ENCODE data around the gene MMP24OS. TPM values are rescaled to one million over a fixed set of nuclear protein-coding genes. Genes with fewer than 3 reads are reported as not detected.
A peak's percentile ranks its signal among the peaks of the same experiment; 100 is the strongest.

MMP24OS gene
- total and polyA plus RNA-seq, 2 of the 4 experiments (the other 2 are of a cell fraction), result 5.9 to 64.9 TPM

DNA sequence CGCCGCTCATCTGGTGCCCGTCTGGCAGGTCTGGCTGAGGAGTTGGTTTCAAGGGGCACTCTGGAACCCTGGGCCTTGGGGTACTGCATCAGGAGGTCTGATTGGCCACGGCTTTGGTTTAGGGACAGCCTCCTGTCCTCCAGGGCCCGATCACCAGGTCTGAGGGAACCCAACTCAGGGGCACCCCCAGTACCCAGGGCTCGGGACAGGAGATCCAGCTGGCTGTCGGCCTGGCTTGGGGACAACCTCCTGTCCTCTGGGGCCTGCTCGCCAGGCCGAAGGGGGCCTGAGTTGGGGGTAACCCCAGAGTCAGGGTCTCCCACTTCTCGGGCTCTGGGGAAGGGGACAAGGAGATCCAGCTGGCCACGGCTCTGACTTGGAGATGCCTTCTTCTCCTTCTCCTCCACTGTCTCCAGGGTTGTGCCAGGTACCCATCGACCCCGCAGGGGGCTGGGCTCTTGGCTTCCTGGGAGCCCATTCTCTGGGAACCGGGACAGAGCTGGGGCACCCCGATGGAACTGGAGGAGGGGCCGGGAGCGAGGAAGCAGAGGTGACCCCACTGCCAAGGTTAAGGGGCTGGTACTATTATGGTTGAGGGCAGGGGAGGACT is 9.1 kb upstream of the MMP24OS start:
- H2AK5ac ChIP-seq (ENCODE audit: low read depth, low read length), result peak overlapping the region; percentile 12; the same call in 1 of the 2 replicates
- H2AK9ac ChIP-seq (replicated peaks; ENCODE audit: low read depth, low read length, poor library complexity), result peak overlapping the region; percentile 85
- intact Hi-C loops (cut with micrococcal nuclease) (no loop called here), dilution Hi-C loops (cut with HindIII; ENCODE audit: low sequenced_read_pairs, unreplicated experiment) (no loop called here), in situ Hi-C loops (cut with MboI; ENCODE audit: low sequenced_read_pairs) (no loop called here)
- H4K5ac ChIP-seq (ENCODE audit: low read depth, low read length), result no peak overlapping the region
- TF ChIP-seq MAZ (IDR thresholded peaks at IDR 0.05; ENCODE audit: borderline replicate concordance, low read depth, low read length), result no peak
- TF ChIP-seq POLR2A (IDR thresholded peaks at IDR 0.05; ENCODE audit: low read depth, low read length), result no peak
- TF ChIP-seq NFE2L2 (IDR thresholded peaks at IDR 0.05; ENCODE audit: low read depth, low read length), result no peak
- TF ChIP-seq, protein P1, sequence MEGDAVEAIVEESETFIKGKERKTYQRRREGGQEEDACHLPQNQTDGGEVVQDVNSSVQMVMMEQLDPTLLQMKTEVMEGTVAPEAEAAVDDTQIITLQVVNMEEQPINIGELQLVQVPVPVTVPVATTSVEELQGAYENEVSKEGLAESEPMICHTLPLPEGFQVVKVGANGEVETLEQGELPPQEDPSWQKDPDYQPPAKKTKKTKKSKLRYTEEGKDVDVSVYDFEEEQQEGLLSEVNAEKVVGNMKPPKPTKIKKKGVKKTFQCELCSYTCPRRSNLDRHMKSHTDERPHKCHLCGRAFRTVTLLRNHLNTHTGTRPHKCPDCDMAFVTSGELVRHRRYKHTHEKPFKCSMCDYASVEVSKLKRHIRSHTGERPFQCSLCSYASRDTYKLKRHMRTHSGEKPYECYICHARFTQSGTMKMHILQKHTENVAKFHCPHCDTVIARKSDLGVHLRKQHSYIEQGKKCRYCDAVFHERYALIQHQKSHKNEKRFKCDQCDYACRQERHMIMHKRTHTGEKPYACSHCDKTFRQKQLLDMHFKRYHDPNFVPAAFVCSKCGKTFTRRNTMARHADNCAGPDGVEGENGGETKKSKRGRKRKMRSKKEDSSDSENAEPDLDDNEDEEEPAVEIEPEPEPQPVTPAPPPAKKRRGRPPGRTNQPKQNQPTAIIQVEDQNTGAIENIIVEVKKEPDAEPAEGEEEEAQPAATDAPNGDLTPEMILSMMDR (conservative IDR thresholded peaks at IDR 0.05; ENCODE audit: low read depth, low read length), result no peak
- no peak for TF ChIP-seq CEBPB (IDR thresholded peaks at IDR 0.05; ENCODE audit: low read depth, low read length)
- TF ChIP-seq, protein P2, sequence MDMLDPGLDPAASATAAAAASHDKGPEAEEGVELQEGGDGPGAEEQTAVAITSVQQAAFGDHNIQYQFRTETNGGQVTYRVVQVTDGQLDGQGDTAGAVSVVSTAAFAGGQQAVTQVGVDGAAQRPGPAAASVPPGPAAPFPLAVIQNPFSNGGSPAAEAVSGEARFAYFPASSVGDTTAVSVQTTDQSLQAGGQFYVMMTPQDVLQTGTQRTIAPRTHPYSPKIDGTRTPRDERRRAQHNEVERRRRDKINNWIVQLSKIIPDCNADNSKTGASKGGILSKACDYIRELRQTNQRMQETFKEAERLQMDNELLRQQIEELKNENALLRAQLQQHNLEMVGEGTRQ (IDR thresholded peaks at IDR 0.05; ENCODE audit: low read depth, low read length), result no peak
- no peak for TF ChIP-seq CHD1 (IDR thresholded peaks at IDR 0.05; ENCODE audit: low read depth, low read length)
- TF ChIP-seq MAFK (IDR thresholded peaks at IDR 0.05; ENCODE audit: low read depth, low read length), result no peak
- no peak for TF ChIP-seq FOS (IDR thresholded peaks at IDR 0.05; ENCODE audit: low read depth, low read length)
- no peak for TF ChIP-seq RAD21 (IDR thresholded peaks at IDR 0.05; ENCODE audit: low read length)
- TF ChIP-seq, protein P3, sequence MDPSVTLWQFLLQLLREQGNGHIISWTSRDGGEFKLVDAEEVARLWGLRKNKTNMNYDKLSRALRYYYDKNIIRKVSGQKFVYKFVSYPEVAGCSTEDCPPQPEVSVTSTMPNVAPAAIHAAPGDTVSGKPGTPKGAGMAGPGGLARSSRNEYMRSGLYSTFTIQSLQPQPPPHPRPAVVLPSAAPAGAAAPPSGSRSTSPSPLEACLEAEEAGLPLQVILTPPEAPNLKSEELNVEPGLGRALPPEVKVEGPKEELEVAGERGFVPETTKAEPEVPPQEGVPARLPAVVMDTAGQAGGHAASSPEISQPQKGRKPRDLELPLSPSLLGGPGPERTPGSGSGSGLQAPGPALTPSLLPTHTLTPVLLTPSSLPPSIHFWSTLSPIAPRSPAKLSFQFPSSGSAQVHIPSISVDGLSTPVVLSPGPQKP (IDR thresholded peaks at IDR 0.05; ENCODE audit: borderline replicate concordance, low read depth, low read length), result no peak
- H2BK15ac ChIP-seq (ENCODE audit: low read depth, low read length), result no peak overlapping the region
- H3K27ac ChIP-seq (ENCODE audit: insufficient read depth, low read length), result no peak overlapping the region
- H3K56ac ChIP-seq (ENCODE audit: extremely low read depth, insufficient read depth, low read length), result no peak overlapping the region
- no peak overlapping the region for H4K91ac ChIP-seq (ENCODE audit: insufficient read depth, low read depth, low read length)
- no peak overlapping the region for H3K9ac ChIP-seq (ENCODE audit: low read depth, low read length)
- no peak overlapping the region for H2BK20ac ChIP-seq (ENCODE audit: low read depth, low read length)
- peaks cover 9% of the 10 kb centered on the region for H3K9me1 ChIP-seq (ENCODE audit: insufficient read depth, low read length)
- POLR2A ChIA-PET (ENCODE audit: unreplicated experiment), result no interaction called here
- H3K27me3 ChIP-seq (ENCODE audit: control insufficient read depth, insufficient read depth, low read length), result no peaks in the 10 kb centered on the region
- H3K79me1 ChIP-seq (ENCODE audit: low read depth in 1 of 2, low read length in 2 of 2), result peaks cover 0 to 39% of the 10 kb centered on the region in 2 experiments; a peak in 3 of 4 replicates
- no peak overlapping the region for H3K23ac ChIP-seq (ENCODE audit: low read depth, low read length)
- H3K4me2 ChIP-seq (ENCODE audit: low read depth, low read length), result no peak overlapping the region
- H3K36me3 ChIP-seq (ENCODE audit: control insufficient read depth, insufficient read depth, low read length), result no peaks in the 10 kb centered on the region
- peaks cover 5% of the 10 kb centered on the region for H3K4me1 ChIP-seq (ENCODE audit: control insufficient read depth, insufficient read depth, low read length)
- no peak overlapping the region for H3K18ac ChIP-seq (ENCODE audit: low read depth, low read length)
- DNase-seq (no peak), ATAC-seq (ENCODE audit: low read depth) (no peak)
- no TSS peak for BruUV-seq (replicated peaks)
- no peak overlapping the region for H2AFZ ChIP-seq (replicated peaks; ENCODE audit: low read length, poor library complexity)
- no peak overlapping the region for H2BK5ac ChIP-seq (ENCODE audit: low read depth, low read length, poor library complexity, severe bottlenecking)
- H4K8ac ChIP-seq (ENCODE audit: low read depth in 2 of 2, low read length in 2 of 2), result no peak overlapping the region
- no peak overlapping the region for H2BK120ac ChIP-seq (ENCODE audit: low read depth, low read length)
- H3K4me3 ChIP-seq (ENCODE audit: insufficient read depth, low read depth, low read length), result no peak overlapping the region
- H4K20me1 ChIP-seq (ENCODE audit: insufficient read depth, low read length), result 0 out of 2 replicates have a peak, but pooled peaks cover 4% of the 10 kb centered on the region
- WGBS, 2 experiments (ENCODE audit: extremely low coverage in 2 of 2, insufficient read length in 1 of 2), result 100% methylated on average over 2 of the region's 17 CpGs; no CpG with 5 or more reads in 1 of the 2 experiments
- no peak overlapping the region for H3K14ac ChIP-seq (replicated peaks; ENCODE audit: low read depth, low read length)
- CTCF ChIA-PET, result no interaction called here
- H3K4ac ChIP-seq (ENCODE audit: low read depth, low read length), result no peak overlapping the region
- no peaks in the 10 kb centered on the region for H3K9me3 ChIP-seq (ENCODE audit: control insufficient read depth, insufficient read depth, low read length)
